Panc1 (cell line): ENCODE data around the gene NDUFAF3.

ENCODE experiments used
- CTCF ChIP-seq: fragments of 450-650 bp; IDR thresholded peaks from 2 replicates; pipeline ENCODE4 v1.5.1; 2017; ENCODE audit warnings: mild to moderate bottlenecking
- POLR2AphosphoS5 ChIP-seq: IDR thresholded peaks from 2 replicates; pipeline ENCODE4 v1.6.1; 2012; ENCODE audit warnings: mild to moderate bottlenecking, low read depth, low read length, moderate library complexity
- TCF7L2 ChIP-seq: IDR thresholded peaks from 2 replicates; pipeline ENCODE4 v1.6.1; 2011; ENCODE audit warnings: mild to moderate bottlenecking, low read depth, low read length, inconsistent platforms
- TF ChIP-seq, protein P1 (sequence below), 2 experiments: IDR thresholded peaks; 2 replicates each; pipeline ENCODE4 v1.6.1; 2011 to 2012; ENCODE audit warnings: low read depth in 2 of 2, control low read depth in 1 of 2, low read length in 1 of 2, mild to moderate bottlenecking in 1 of 2, moderate library complexity in 1 of 2; ENCODE audit not compliant: insufficient read depth in 1 of 2

DNA sequence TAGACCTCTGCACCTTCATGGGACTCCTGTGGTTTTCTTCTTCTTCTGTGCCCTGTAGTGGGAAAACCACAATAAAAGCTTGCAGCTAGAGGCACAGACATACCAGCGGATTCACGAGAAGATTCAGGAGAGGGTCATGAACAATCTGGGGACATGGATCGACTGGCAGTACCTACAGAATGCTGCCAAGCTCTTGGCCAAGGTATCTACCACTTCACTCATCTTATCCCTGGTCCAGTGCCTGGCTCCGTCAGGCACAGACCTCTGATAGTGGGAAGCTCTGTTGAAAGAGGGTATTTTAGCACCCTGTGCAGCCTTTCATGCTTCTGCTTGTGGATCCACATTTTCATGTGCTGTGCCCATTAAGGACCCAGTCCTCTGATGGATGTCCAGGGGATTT is 41.6 kb upstream of the NDUFAF3 start:
- no peak for TF ChIP-seq CTCF
- TF ChIP-seq TCF7L2 = no peak
- no peak for TF ChIP-seq POLR2AphosphoS5
- TF ChIP-seq, protein P1, sequence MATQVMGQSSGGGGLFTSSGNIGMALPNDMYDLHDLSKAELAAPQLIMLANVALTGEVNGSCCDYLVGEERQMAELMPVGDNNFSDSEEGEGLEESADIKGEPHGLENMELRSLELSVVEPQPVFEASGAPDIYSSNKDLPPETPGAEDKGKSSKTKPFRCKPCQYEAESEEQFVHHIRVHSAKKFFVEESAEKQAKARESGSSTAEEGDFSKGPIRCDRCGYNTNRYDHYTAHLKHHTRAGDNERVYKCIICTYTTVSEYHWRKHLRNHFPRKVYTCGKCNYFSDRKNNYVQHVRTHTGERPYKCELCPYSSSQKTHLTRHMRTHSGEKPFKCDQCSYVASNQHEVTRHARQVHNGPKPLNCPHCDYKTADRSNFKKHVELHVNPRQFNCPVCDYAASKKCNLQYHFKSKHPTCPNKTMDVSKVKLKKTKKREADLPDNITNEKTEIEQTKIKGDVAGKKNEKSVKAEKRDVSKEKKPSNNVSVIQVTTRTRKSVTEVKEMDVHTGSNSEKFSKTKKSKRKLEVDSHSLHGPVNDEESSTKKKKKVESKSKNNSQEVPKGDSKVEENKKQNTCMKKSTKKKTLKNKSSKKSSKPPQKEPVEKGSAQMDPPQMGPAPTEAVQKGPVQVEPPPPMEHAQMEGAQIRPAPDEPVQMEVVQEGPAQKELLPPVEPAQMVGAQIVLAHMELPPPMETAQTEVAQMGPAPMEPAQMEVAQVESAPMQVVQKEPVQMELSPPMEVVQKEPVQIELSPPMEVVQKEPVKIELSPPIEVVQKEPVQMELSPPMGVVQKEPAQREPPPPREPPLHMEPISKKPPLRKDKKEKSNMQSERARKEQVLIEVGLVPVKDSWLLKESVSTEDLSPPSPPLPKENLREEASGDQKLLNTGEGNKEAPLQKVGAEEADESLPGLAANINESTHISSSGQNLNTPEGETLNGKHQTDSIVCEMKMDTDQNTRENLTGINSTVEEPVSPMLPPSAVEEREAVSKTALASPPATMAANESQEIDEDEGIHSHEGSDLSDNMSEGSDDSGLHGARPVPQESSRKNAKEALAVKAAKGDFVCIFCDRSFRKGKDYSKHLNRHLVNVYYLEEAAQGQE (IDR thresholded peaks at IDR 0.05; ENCODE audit: insufficient read depth in 1 of 2, low read depth in 2 of 2, low read length in 1 of 2) = no peak
